ENCODE measurements around the gene PHACTR4. TPM values are rescaled to one million over a fixed set of nuclear protein-coding genes. Genes with fewer than 3 reads are reported as not detected.
"Not testable (repeated sequence)": the region's sequence is repeated elsewhere in the genome, so short reads cannot be mapped to it uniquely, and the experiment has no call there.

PHACTR4 gene
- total RNA-seq, 1 donor from 2014 or later, result 33.0 TPM

DNA sequence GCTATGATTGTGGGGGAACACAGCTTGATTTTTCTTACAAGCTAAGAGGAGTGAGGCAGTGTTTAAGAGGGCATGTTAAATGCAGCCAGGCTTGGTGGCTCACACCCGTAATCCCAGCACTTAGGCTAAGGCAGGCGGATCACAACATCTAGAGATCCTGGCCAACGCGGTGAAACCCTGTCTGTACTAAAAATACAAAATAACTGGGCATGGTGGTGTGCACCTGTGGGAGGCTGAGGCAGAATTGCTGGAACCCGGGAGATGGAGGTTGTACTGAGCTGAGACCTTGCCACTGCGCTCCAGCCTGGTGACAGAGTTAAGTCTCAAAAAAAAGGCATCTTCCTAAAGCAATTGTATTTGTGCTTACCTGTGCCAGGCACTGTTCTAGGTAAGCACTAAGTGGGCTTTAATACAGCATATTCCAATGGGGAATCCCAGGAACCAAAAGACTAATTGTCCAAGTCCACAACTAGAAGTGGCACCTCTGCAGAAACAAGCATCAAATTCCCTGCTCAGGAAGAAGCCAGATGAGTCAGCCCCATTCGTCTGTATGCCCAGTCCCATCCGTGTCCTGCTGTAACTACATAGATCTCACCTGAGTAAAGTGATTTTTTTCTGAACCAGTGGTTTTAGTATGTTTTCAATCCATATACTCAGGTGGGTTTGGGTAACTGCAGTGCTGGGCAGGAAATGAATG lies 140.9 kb downstream of the PHACTR4 start:
- Histone ChIP-seq H3K4me3 (no peak overlapping the region), H3K27me3 (no peaks in the 10 kb centered on the region), H3K9me3 (no peaks in the 10 kb centered on the region), H3K36me3 (peaks cover 59 to 69% of the 10 kb centered on the region in 2 donors), H3K4me1 (peaks cover 16 to 38% of the 10 kb centered on the region in 2 donors), H3K27ac (peak overlapping the region in 1 of 2 donors; percentile 10)
- no peak for DNase-seq (ENCODE audit: low spot score in 2 of 2)
- TF ChIP-seq CTCF (IDR thresholded peaks at IDR 0.05), result no peak
- intact Hi-C loops (cut with DNase I), result no loop called here

DNA sequence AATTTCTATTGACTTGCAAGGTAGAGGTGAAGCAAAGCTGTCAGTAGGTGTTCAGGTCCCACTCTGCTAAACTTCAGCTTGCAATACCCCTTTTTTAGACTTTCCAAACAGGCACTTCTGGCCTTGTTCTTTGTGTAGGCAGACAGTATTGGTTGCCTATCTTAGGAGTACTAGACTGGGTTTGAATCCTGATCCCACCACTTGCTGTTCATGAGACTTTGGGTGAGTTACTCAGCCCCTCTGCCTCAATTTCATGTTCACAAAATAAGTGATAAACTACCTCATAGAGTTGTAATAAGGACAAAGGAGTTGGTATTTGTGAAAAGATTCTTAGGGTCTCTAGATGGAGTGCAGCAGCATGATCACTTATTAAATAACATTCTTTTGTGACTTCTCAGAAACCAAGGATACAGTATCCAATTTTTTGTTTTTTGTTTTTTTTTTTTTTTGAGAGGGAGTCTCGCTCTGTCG lies 141.5 kb downstream of the PHACTR4 start:
- Histone ChIP-seq H3K36me3 (peaks cover 59 to 72% of the 10 kb centered on the region in 2 donors), H3K27me3 (no peaks in the 10 kb centered on the region), H3K4me3 (no peak overlapping the region), H3K9me3 (no peaks in the 10 kb centered on the region), H3K27ac (no peak overlapping the region), H3K4me1 (peaks cover 16 to 38% of the 10 kb centered on the region in 2 donors)
- intact Hi-C loops (cut with DNase I), result no loop called here
- DNase-seq (ENCODE audit: low spot score in 2 of 2), result no peak
- TF ChIP-seq CTCF (IDR thresholded peaks at IDR 0.05), result no peak

GRCh38 chr1:28512058-28512611 lies 142.6 kb downstream of the PHACTR4 start:
- H3K9me3 ChIP-seq, result no peaks in the 10 kb centered on the region
- peaks cover 16 to 30% of the 10 kb centered on the region in 2 donors for H3K4me1 ChIP-seq
- H3K27ac ChIP-seq, result no peak overlapping the region
- peaks cover 59 to 72% of the 10 kb centered on the region in 2 donors for H3K36me3 ChIP-seq
- TF ChIP-seq CTCF (IDR thresholded peaks at IDR 0.05), result no peak
- no peaks in the 10 kb centered on the region for H3K27me3 ChIP-seq
- no peak overlapping the region for H3K4me3 ChIP-seq
- no peak for DNase-seq (ENCODE audit: low spot score in 2 of 2)
- intact Hi-C loops (cut with DNase I), result no loop called here

DNA sequence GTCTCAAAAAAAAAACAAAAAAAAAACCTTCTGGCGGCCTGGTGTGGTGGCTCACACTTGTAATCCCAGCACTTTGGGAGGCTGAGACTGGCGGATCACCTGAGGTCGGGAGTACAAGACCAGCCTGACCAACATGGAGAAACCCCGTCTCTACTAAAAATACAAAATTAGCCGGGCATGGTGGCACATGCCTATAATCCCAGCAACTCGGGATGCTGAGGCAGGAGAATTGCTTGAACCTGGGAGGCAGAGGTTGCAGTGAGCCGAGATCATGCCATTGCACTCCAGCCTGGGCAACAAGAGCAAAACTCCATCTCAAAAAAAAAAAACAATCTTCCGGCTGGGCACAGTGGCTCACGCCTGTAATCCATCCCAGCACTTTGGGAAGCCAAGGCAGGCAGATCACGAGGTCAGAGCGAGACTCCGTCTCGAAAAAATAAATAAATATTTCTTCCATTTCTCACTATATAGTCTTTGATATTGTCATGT lies 144.9 kb downstream of the PHACTR4 start:
- H3K27ac ChIP-seq; DNase-seq (ENCODE audit: low spot score in 2 of 2); H3K27me3 ChIP-seq; intact Hi-C loops (cut with DNase I); H3K9me3 ChIP-seq; H3K4me3 ChIP-seq: not testable (repeated sequence)
- Histone ChIP-seq H3K4me1 (peaks cover 11 to 19% of the 10 kb centered on the region in 2 donors), H3K36me3 (peaks cover 44 to 52% of the 10 kb centered on the region in 2 donors)

DNA sequence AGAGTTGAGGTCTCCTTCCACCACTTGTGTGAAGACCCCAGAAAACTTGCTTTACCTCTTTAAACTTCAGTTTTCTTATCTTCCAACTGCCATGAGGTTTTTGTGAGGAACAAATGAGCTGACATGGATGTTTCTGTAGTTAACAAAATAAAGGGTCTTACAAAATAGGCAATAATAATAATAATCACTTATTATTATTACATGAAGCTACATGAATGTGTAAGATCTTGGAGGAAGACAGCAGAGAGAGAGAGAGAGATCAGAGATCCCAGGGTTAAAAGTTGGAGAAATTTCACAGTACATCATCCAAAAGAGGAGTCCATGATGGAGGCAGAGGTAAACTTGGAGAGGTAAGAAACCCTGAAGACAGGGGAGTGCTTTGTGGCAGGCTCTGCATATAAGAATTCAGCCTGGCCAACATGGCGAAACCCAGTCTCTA lies 147.0 kb downstream of the PHACTR4 start:
- H3K9me3 ChIP-seq, result no peaks in the 10 kb centered on the region
- no peak for DNase-seq (ENCODE audit: low spot score in 2 of 2)
- TF ChIP-seq CTCF (IDR thresholded peaks at IDR 0.05), result no peak
- intact Hi-C loops (cut with DNase I), result loop anchor here (5.0 kb wide), 1 partner anchor 221 kb away; the partner anchor contains the start of gene YTHDF2
- H3K4me3 ChIP-seq, result no peak overlapping the region
- H3K27ac ChIP-seq, result no peak overlapping the region
- H3K27me3 ChIP-seq, result no peaks in the 10 kb centered on the region
- peaks cover 9 to 13% of the 10 kb centered on the region in 2 donors for H3K4me1 ChIP-seq
- peaks cover 26 to 32% of the 10 kb centered on the region in 2 donors for H3K36me3 ChIP-seq

- no peak for DNase-seq (ENCODE audit: low spot score in 2 of 2)
- no peaks in the 10 kb centered on the region for H3K27me3 ChIP-seq
- H3K4me1 ChIP-seq, result peaks cover 9 to 13% of the 10 kb centered on the region in 2 donors
- TF ChIP-seq CTCF (IDR thresholded peaks at IDR 0.05), result no peak
- peak overlapping the region; percentile 69 to 97 for H3K4me3 ChIP-seq
- H3K9me3 ChIP-seq, result no peaks in the 10 kb centered on the region
- intact Hi-C loops (cut with DNase I), result loop anchor here (5.0 kb wide), 1 partner anchor 220 kb away; the partner anchor contains the start of gene YTHDF2
- peak overlapping the region; percentile 43 to 87 for H3K27ac ChIP-seq
- peaks cover 19 to 24% of the 10 kb centered on the region in 2 donors for H3K36me3 ChIP-seq
Measured at GRCh38 chr1:28517649-28517999, 148.1 kb downstream of the PHACTR4 start.
